Smooth muscle cell of trachea (primary cell): ENCODE results near the gene VPS26C. TPM values are rescaled to one million over a fixed set of nuclear protein-coding genes. Genes with fewer than 3 reads are reported as not detected.

ENCODE experiments used
- total RNA-seq: library from RNA; depleted of rRNA; stranded (reverse); fragments of >200 nt; gene quantifications from 2 replicates; pipeline ENCODE4 v1.2.1, GENCODE V29; 2014

Gene VPS26C
- total RNA-seq: 89.6 and 104 TPM in 2 replicates

DNA sequence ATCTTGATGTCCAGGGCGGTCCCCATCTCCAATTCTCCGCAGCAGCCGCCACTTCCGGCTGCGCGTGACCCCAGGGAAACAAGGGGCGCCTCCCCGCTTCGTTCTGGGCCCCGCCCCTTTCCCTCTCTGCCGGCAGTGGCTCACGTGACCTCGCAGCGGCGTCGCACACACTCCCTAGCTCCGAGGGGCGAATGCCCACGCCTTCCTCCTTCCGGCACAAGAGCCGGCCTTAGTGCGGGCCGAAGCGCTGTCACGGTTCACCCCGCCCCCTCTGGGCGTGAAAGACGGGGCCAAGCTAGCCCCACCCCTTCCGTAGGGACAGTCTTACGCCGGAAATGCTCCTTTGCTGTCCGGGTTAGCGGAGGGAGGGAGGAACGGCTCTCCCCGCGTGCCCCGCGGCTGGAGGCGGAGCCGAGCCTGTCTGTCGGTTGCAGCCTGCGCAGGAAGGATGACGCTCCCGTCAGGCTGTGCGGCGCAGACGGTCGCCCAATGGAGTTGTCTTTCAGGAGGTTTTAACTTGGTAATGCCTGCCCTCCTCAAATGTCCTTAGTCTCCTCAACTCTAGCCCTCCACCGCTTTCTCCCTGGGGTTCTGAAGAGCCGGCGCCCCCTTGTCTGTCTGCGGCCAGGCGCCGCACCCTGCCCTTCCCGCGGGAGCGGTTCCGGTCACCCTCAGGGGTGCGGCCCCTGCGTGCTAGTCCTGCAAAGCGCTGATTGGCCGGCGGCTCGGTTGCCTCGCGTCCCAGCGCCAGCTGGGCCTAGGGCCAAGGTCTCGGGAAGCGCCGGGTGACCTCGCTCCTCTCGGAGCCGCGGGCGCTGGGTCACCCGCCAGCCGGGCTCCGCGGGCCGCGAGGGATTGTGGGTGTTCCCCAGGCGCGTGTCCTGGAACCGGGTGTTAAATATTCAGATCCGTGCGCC, at the start of gene VPS26C:
Gene VPS26C, minus strand, starts transcription at position 66 of the 917 bp plus-strand sequence. Its CDS starts 40 bp downstream, at position 26.

Other genes starting within 250 kb of the VPS26C start
- 3.9 and 7.3 TPM in 2 replicates for gene PIGP, start 194.3 kb downstream of the VPS26C start, total RNA-seq
- gene TTC3, start 194.1 kb downstream of the VPS26C start, total RNA-seq: 241 and 353 TPM in 2 replicates
- gene DYRK1A, start 99.4 kb upstream of the VPS26C start, total RNA-seq: 62.0 and 70.3 TPM in 2 replicates